GM12864 (cell line): ENCODE measurements around the gene CAMK2D.

Source experiments
- DNase-seq: peaks from one replicate; pipeline ENCODE4 v3.0.0-alpha.2; 2011; ENCODE audit warnings: low read depth
- H3K4me3 ChIP-seq: 2 replicates; pipeline ENCODE4 v1.5.1; 2011; ENCODE audit warnings: mild to moderate bottlenecking, low read depth, low read length, control low read depth
- TF ChIP-seq, protein P1 (sequence below): IDR thresholded peaks from 2 replicates; pipeline ENCODE4 v1.5.1; 2011; ENCODE audit warnings: low read depth, mild to moderate bottlenecking, moderate library complexity, low read length, control low read depth, inconsistent platforms; ENCODE audit errors: missing control alignments

CAMK2D gene

DNA sequence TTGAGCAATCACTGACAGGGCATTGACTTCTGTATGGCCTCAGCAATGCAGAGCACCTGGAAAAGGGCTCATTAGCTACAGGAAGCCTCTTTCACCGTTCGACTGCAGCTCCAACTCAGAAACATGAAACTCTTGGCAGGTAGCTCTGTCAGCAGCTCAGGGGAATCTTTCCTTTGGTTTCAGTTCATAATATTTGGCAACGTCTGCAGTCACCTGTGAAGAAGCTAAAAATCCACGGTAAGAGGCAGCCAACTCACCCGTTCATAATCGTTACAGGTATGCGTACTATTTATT lies 354.9 kb downstream of the CAMK2D start:
- TF ChIP-seq, protein P1, sequence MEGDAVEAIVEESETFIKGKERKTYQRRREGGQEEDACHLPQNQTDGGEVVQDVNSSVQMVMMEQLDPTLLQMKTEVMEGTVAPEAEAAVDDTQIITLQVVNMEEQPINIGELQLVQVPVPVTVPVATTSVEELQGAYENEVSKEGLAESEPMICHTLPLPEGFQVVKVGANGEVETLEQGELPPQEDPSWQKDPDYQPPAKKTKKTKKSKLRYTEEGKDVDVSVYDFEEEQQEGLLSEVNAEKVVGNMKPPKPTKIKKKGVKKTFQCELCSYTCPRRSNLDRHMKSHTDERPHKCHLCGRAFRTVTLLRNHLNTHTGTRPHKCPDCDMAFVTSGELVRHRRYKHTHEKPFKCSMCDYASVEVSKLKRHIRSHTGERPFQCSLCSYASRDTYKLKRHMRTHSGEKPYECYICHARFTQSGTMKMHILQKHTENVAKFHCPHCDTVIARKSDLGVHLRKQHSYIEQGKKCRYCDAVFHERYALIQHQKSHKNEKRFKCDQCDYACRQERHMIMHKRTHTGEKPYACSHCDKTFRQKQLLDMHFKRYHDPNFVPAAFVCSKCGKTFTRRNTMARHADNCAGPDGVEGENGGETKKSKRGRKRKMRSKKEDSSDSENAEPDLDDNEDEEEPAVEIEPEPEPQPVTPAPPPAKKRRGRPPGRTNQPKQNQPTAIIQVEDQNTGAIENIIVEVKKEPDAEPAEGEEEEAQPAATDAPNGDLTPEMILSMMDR: no peak
- DNase-seq: no peak
- H3K4me3 ChIP-seq: no peak overlapping the region

DNA sequence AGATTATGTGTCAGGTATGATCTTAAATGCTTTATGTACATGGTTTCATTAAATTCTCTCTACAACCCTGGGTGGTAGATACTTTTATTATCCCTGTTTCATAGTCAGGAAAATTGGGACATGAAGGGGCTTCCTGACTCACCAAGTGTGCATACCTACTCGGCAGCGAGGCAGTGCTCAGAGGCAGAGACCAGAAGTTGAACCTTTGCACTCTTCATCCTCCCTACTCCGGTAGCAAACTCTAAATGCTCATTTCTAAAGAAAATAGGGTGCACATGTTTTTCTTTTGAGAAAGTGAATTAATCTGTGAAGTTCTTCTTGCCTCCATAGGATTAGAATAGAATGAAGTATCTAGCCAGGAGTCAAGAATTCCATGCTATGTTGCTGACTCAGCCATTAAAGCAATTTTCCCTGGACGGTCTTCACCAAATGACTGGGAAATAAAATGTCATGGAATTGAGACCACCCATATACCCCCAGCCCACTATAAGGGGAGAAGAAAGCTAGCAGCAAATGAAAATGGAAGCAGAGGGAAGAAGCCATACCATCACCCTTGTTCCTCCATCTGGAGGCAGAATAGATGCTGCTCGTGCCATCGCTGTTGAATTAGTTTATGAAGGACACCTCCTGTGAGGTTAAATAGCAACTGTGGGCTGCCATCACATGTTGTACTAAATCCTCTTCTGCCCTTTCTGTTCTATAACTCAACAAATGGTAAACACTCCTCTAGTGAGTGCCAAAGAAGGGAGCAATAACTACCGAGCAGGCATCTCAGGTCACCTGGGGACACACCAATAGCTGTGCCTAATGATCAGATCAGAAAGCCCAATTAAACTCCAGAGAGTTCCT lies 355.4 kb downstream of the CAMK2D start:
- no peak overlapping the region for H3K4me3 ChIP-seq
- TF ChIP-seq, protein P1: no peak
- DNase-seq: no peak

DNA sequence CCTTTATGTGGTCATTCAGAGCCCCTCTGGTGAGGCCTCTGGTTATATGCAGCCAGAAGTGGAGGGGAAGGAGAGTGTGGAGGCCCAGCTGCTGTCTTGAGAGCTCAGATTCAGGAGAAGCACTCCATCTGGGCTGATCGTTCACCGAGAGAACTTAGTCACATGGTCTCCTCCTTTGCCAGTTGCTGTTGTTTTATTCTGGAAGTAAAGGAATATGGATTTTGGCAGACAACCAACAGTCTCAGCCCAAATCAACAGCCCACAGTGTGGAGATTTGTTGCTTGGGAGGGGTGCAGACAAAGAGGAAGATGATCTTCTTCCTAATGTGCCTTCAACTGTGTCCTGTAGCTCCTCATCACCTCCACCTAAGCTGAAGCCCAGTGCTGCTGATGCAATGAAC lies 356.7 kb downstream of the CAMK2D start:
- no peak overlapping the region for H3K4me3 ChIP-seq
- no peak for DNase-seq
- TF ChIP-seq, protein P1: no peak

GRCh38 chr4:113404167-113404571 lies 357.4 kb downstream of the CAMK2D start:
- TF ChIP-seq, protein P1: no peak
- H3K4me3 ChIP-seq: no peak overlapping the region
- DNase-seq: no peak
